ENCODE measurements around the gene SYNGR3. TPM values are rescaled to one million over a fixed set of nuclear protein-coding genes. Genes with fewer than 3 reads are reported as not detected.

SYNGR3 gene
- total and polyA plus RNA-seq, 2 donors from 2014 or later = 2.2 to 4.6 TPM

GRCh38 chr16:2025251-2025650 lies 35.5 kb downstream of the SYNGR3 start:
- no peaks in the 10 kb centered on the region for H3K9me3 ChIP-seq (ENCODE audit: control insufficient read depth in 2 of 3, insufficient read depth in 1 of 3, low read length in 3 of 3)
- TF ChIP-seq CTCF (IDR thresholded peaks at IDR 0.05; ENCODE audit: borderline replicate concordance, extremely low read depth, insufficient read depth) = no peak
- no peaks in the 10 kb centered on the region for H3K27me3 ChIP-seq (ENCODE audit: control insufficient read depth, insufficient read depth, low read length)
- DNase-seq (peak in 1 of 5 donors; percentile 77), FAIRE-seq (no peak)
- intact Hi-C loops (cut with DNase I) = loop anchor here (10.0 kb wide), 1 partner anchor 120 kb away; the partner anchor contains the start of gene RAB26
- H3K4me3 ChIP-seq (ENCODE audit: low read length in 3 of 3) = no peak overlapping the region
- peaks cover 0 to 41% (median 0%) of the 10 kb centered on the region in 3 donors for H3K4me1 ChIP-seq (ENCODE audit: control insufficient read depth in 2 of 3, insufficient read depth in 2 of 3, low read depth in 1 of 3, low read length in 3 of 3)
- H3K9ac ChIP-seq (ENCODE audit: low read length in 3 of 3) = no peak overlapping the region
- no peak overlapping the region for H3K27ac ChIP-seq (ENCODE audit: low read depth in 2 of 2, low read length in 2 of 2)
- H3K36me3 ChIP-seq (ENCODE audit: control insufficient read depth in 2 of 3, insufficient read depth in 3 of 3, low read length in 3 of 3) = no peaks in the 10 kb centered on the region

GRCh38 chr16:2025878-2026460 lies 36.2 kb downstream of the SYNGR3 start:
- Histone ChIP-seq H3K9ac (ENCODE audit: low read length in 3 of 3) (peak overlapping the region in 2 of 3 donors; percentile 51 to 60), H3K4me3 (ENCODE audit: low read length in 3 of 3) (peak overlapping the region in 2 of 3 donors; percentile 53 to 56), H3K27me3 (ENCODE audit: control insufficient read depth, insufficient read depth, low read length) (no peaks in the 10 kb centered on the region), H3K27ac (ENCODE audit: low read depth in 2 of 2, low read length in 2 of 2) (peak overlapping the region; percentile 30 to 43), H3K36me3 (ENCODE audit: control insufficient read depth in 2 of 3, insufficient read depth in 3 of 3, low read length in 3 of 3) (no peaks in the 10 kb centered on the region), H3K4me1 (ENCODE audit: control insufficient read depth in 2 of 3, insufficient read depth in 2 of 3, low read depth in 1 of 3, low read length in 3 of 3) (peaks cover 0 to 41% (median 0%) of the 10 kb centered on the region in 3 donors), H3K9me3 (ENCODE audit: control insufficient read depth in 2 of 3, insufficient read depth in 1 of 3, low read length in 3 of 3) (no peaks in the 10 kb centered on the region)
- peak in 1 of 5 donors; percentile 73 for DNase-seq
- intact Hi-C loops (cut with DNase I) = loop anchor here (10.0 kb wide), 1 partner anchor 119 kb away; the partner anchor contains the start of gene RAB26
- no peak for FAIRE-seq
- TF ChIP-seq CTCF (IDR thresholded peaks at IDR 0.05; ENCODE audit: borderline replicate concordance, extremely low read depth, insufficient read depth) = no peak

- TF ChIP-seq CTCF (IDR thresholded peaks at IDR 0.05; ENCODE audit: borderline replicate concordance, extremely low read depth, insufficient read depth) = no peak
- no peaks in the 10 kb centered on the region for H3K36me3 ChIP-seq (ENCODE audit: control insufficient read depth in 2 of 3, insufficient read depth in 3 of 3, low read length in 3 of 3)
- no peaks in the 10 kb centered on the region for H3K27me3 ChIP-seq (ENCODE audit: control insufficient read depth, insufficient read depth, low read length)
- H3K4me3 ChIP-seq (ENCODE audit: low read length in 3 of 3) = peak within 1 kb of the TSS; percentile 64 to 91 (median 82)
- peaks cover 0 to 41% (median 0%) of the 10 kb centered on the region in 3 donors for H3K4me1 ChIP-seq (ENCODE audit: control insufficient read depth in 2 of 3, insufficient read depth in 2 of 3, low read depth in 1 of 3, low read length in 3 of 3)
- peak within 1 kb of the TSS; percentile 30 to 43 for H3K27ac ChIP-seq (ENCODE audit: low read depth in 2 of 2, low read length in 2 of 2)
- H3K9ac ChIP-seq (ENCODE audit: low read length in 3 of 3) = peak within 1 kb of the TSS; percentile 51 to 90 (median 60)
- no peaks in the 10 kb centered on the region for H3K9me3 ChIP-seq (ENCODE audit: control insufficient read depth in 2 of 3, insufficient read depth in 1 of 3, low read length in 3 of 3)
- intact Hi-C loops (cut with DNase I) = loop anchor here (10.0 kb wide), 1 partner anchor 118 kb away; the partner anchor contains the start of gene RAB26
- DNase-seq (peak in 3 of 5 donors; percentile 71 to 79 (median 74)), FAIRE-seq (no peak)
Observed at GRCh38 chr16:2026461-2027023, 36.8 kb downstream of the SYNGR3 start, which contains the start of gene NHERF2. NHERF2 (plus strand) TSS chr16:2026902; CDS start chr16:2027006, 104 bp downstream.
